ENCODE results near the gene MTCL1.

GRCh38 chr18:8765783-8766463, 60.6 kb downstream of the MTCL1 start:
- TF ChIP-seq, protein P1, sequence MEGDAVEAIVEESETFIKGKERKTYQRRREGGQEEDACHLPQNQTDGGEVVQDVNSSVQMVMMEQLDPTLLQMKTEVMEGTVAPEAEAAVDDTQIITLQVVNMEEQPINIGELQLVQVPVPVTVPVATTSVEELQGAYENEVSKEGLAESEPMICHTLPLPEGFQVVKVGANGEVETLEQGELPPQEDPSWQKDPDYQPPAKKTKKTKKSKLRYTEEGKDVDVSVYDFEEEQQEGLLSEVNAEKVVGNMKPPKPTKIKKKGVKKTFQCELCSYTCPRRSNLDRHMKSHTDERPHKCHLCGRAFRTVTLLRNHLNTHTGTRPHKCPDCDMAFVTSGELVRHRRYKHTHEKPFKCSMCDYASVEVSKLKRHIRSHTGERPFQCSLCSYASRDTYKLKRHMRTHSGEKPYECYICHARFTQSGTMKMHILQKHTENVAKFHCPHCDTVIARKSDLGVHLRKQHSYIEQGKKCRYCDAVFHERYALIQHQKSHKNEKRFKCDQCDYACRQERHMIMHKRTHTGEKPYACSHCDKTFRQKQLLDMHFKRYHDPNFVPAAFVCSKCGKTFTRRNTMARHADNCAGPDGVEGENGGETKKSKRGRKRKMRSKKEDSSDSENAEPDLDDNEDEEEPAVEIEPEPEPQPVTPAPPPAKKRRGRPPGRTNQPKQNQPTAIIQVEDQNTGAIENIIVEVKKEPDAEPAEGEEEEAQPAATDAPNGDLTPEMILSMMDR (IDR thresholded peaks at IDR 0.05 in 2 of 3, conservative IDR thresholded peaks at IDR 0.05 in 1 of 3; ENCODE audit: borderline replicate concordance in 1 of 3, insufficient read depth in 1 of 3, low read depth in 2 of 3, low read length in 2 of 3), result no peak
- TF ChIP-seq, protein P2, sequence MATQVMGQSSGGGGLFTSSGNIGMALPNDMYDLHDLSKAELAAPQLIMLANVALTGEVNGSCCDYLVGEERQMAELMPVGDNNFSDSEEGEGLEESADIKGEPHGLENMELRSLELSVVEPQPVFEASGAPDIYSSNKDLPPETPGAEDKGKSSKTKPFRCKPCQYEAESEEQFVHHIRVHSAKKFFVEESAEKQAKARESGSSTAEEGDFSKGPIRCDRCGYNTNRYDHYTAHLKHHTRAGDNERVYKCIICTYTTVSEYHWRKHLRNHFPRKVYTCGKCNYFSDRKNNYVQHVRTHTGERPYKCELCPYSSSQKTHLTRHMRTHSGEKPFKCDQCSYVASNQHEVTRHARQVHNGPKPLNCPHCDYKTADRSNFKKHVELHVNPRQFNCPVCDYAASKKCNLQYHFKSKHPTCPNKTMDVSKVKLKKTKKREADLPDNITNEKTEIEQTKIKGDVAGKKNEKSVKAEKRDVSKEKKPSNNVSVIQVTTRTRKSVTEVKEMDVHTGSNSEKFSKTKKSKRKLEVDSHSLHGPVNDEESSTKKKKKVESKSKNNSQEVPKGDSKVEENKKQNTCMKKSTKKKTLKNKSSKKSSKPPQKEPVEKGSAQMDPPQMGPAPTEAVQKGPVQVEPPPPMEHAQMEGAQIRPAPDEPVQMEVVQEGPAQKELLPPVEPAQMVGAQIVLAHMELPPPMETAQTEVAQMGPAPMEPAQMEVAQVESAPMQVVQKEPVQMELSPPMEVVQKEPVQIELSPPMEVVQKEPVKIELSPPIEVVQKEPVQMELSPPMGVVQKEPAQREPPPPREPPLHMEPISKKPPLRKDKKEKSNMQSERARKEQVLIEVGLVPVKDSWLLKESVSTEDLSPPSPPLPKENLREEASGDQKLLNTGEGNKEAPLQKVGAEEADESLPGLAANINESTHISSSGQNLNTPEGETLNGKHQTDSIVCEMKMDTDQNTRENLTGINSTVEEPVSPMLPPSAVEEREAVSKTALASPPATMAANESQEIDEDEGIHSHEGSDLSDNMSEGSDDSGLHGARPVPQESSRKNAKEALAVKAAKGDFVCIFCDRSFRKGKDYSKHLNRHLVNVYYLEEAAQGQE (IDR thresholded peaks at IDR 0.05; ENCODE audit: low read depth), result no peak
- TF ChIP-seq RAD21 (IDR thresholded peaks at IDR 0.05; ENCODE audit: low read depth), result no peak
- no peak for TF ChIP-seq POLR2A (IDR thresholded peaks at IDR 0.05; ENCODE audit: borderline replicate concordance, extremely low read depth, insufficient read depth, insufficient read length)
- TF ChIP-seq ZNF274 (IDR thresholded peaks at IDR 0.05; ENCODE audit: low read depth, low read length), result no peak
- TF ChIP-seq EZH2 (IDR thresholded peaks at IDR 0.05), result no peak
- TF ChIP-seq, protein P3, sequence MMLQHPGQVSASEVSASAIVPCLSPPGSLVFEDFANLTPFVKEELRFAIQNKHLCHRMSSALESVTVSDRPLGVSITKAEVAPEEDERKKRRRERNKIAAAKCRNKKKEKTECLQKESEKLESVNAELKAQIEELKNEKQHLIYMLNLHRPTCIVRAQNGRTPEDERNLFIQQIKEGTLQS (IDR thresholded peaks at IDR 0.05), result no peak
- TF ChIP-seq FOSL1 (IDR thresholded peaks at IDR 0.05; ENCODE audit: low read depth), result no peak
- no peak for TF ChIP-seq EGR1 (IDR thresholded peaks at IDR 0.05; ENCODE audit: low read depth)
- TF ChIP-seq CBX3 (IDR thresholded peaks at IDR 0.05; ENCODE audit: low read depth), result no peak
- no peak for TF ChIP-seq SRF (IDR thresholded peaks at IDR 0.05; ENCODE audit: low read depth)
- no peak for TF ChIP-seq SP1 (IDR thresholded peaks at IDR 0.05; ENCODE audit: low read depth)

All from HCT116 (cell line).